H4 (cell line): ENCODE results near the gene FARP2. TPM values are rescaled to one million over a fixed set of nuclear protein-coding genes. Genes with fewer than 3 reads are reported as not detected.

Experiments used
- DNase-seq: peaks from one replicate; pipeline ENCODE4 v3.0.0-alpha.2; 2015; ENCODE audit warnings: low spot score
- total RNA-seq: library from RNA; depleted of rRNA; stranded (reverse); fragments of >200 nt; shearing (Covaris generic); gene quantifications from 2 replicates; pipeline ENCODE4 v1.2.3, GENCODE V29; 2014; rRNA removed

The FARP2 gene
- total RNA-seq, 1 experiment from 2014 or later = 29.4 TPM

DNA sequence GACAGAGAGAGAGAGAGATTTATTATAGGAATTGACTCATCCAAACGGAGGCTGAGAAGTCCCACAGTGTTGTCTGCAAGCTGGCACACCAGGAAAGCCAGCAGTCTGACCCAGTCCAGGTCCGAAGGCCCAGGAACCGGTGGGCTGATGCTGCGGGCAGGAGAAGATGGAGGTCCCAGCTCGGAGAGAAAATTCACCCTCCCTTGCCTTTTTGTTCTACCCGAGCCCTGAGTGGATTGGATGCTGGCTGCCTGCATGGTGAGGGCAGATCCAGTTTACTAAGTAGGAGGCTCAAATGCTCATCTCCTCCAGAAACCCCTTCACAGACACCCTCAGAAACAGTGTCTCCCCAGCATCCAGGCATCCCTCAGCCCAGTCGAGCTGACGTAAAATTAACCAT lies 174.5 kb downstream of the FARP2 start:
- no peak for DNase-seq

DNA sequence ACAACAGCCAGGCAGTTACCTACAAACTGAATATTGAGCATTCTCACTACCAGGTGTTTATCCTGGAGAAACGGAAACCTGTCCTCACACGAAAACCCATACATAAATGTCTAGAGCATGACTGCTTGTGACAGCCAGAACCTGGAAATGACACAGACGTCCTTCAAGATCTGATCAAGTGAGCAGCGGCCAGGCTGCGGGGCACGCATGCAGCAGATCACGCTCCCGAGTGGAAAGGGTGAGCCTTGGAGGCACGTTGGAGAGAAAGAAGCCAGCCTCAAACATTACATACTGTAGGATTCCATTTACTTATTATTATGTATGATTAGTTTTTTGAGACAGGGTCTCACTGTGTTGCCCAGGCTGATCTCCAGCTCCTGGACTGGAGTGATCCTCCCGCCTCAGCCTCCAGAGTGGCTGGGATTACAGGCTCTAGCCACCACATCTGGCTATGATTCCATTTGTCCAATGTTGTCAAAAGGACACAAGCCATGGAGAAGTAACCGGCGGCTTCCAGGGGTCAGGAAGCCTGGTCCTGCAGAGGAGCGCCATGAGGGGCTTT lies 175.2 kb downstream of the FARP2 start:
- DNase-seq = no peak

DNA sequence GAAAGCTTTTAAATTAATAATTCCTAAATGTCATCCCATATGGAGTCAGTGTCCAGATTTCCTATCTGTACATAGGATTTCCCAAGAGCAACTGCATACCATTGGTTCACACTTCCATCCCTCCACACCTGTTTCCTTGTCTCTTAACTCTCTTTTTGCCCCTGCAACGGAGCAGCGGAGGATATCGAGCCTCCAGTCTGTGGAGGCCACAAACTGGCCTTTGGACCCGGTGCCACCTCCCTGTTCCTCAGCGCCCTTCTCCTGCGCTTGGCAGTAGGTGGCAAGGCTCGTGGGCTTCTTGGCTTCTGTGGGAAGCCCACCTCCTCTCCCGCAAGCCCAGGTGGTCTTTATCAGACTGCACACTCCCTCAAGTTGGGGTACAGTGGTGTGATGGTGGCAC lies 176.1 kb downstream of the FARP2 start:
- DNase-seq = no peak

DNA sequence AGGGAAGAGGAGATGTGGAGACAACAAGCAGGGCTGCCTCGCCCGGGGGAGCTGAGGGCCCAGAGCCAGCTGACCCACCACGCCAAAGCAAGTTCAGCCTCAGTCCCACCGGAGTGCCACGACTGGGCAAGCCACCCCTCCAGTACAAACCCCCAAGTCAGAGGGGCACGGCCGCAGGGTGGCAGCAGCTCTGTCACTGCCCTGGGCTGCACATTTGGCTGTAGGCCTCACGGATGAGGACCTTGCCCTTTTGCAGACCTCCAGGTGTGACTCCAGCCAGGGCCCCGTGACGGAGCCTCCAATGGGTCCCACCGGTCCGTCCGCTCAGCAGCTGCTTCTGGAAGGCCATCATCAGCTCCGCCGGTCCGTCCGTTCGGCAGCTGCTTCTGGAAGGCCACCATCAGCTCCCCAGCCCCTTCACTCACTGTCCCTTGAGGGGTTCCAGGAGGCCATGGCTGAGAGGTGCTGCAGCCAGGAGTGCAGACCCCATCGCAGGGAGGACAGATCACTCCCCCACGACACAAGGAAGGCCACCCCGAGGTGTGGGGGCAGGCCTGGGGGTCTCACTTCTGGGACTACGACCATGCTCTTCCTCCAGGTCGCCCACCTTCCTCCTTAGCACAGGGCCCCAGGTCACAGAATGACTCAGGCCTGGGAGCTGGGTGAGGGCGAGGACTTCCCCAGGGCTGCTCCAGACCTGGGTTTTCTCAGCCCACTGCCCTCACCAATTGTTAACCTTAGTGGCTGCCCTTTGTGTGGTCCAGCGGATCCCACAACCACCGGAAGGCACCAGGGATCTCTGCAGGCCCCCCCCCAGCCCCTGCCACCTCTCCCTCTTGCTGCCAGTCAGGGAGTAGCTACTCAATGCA lies 176.9 kb downstream of the FARP2 start:
- no peak for DNase-seq

DNA sequence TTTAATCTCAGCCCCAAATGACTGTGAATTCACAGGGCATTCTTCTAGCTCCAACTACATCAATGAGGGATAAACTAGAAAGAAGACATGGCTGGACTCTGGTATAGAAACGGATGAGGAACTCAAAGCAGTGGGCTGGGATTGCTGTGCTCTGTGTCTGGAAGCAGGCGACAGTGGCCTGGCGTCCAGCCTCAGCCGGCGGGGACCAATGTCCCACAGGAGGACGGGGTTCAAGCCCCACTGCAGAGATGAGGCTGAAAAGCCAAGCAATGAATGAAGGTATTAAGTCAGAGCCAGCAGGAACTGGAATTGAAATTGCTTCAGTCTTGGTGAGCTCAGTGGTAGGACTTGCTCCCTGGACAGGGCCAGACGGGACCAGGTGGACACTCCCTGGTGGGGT lies 178.2 kb downstream of the FARP2 start:
- no peak for DNase-seq

DNA sequence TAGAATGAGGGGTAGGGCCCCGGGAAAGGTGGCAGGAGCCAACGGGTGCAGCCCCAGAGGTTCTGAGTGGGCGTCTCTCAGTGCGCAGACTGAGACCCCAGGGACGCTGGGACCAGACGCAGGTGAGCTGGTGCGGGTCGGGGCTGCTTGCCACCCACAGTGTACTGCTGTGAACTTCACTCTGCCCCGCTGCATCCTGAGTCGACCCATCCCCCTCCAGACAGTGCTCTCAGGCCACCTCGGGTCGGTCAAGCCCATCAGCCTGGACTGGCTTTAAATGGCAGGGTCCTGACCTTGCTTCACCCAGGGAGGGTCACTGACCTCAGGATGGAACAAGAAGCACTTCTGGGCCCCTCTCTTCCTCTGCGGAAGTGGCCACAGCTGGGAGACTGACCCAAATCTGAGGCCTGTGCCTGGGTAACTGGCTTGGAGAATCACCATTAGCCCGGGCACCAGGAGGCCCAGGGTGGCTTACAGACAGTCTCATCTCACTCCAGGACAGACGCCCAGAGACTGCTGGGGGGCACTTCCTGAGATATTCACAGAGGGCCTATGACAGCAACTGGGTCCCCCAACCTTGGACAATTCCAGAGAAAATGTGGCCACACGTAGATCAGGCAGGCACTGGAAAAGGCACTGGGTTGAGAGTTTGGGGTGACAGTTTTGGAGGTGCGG lies 178.8 kb downstream of the FARP2 start:
- no peak for DNase-seq

DNA sequence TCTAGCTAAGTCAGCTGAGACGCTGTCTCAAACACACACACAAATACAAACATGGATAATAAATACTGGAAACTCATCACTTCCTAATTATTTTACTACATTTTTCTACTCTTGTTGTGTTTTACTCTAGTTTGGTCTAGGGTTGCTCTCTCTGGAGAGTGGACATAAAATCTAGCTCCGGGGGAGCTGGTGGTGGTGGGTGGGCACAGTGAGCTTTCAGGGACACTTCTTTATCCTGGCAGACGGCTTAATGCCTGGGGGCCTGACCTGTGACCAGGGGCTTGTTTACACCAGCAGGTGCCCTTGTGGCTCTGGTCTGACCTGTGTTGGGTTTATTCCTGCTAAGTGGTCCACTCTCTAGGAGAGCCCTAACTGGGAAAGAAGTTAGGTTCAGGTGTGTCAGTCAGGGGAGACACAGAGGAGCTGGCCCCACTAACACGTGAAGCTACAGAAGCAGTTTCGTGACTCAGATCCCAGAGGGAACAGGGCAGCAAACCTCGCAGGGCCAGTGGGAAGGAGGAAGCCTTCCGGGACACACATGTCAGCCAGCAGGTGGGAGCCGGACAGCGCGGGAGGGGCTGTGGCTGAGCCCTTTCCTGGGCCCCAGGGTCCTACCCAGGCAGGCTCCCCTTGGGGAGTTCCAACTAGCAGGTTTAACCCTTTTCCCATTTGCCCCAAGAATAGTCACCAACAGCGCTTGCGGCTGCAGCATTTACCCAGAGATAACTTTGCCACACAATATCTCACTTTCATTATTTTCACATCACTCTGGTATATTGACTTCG lies 180.0 kb downstream of the FARP2 start:
- no peak for DNase-seq

DNA sequence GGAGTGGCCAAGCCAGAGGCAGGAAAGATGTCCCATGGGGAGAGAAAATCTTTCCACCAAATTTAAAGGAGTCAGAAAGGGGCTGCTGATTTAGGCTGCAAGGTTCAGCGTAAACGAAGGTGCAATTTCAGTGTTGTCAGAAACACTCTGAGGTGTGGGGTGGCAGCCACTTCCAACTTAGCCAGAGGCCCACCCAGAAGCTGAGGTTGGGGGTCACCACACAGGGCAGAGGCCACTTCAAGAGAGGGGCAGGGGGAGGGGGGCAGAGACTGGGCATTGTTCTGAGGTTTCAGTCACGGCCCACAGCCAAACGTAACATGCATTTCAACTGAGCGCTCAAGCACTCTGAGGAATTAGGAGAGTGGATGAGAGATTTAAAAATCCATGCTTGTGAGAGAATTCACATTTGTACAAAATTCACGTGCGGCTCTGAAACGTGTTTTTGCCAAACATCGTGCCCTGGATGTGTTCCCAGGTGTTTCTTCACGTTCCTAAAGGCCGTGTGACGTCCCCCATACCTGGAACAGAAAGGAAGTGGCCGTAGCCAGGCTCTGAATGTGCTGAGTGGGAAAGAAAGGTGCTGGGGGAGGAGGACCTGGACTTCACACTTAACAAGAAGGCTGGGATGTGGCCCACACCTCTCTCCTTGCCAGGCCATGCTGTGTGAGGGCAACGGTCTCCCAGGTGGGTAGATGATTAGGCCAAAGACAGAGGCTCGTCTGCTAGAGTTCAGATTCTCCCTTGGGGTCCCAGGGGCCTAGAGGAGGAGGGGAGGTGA lies 182.9 kb downstream of the FARP2 start:
- no peak for DNase-seq

DNA sequence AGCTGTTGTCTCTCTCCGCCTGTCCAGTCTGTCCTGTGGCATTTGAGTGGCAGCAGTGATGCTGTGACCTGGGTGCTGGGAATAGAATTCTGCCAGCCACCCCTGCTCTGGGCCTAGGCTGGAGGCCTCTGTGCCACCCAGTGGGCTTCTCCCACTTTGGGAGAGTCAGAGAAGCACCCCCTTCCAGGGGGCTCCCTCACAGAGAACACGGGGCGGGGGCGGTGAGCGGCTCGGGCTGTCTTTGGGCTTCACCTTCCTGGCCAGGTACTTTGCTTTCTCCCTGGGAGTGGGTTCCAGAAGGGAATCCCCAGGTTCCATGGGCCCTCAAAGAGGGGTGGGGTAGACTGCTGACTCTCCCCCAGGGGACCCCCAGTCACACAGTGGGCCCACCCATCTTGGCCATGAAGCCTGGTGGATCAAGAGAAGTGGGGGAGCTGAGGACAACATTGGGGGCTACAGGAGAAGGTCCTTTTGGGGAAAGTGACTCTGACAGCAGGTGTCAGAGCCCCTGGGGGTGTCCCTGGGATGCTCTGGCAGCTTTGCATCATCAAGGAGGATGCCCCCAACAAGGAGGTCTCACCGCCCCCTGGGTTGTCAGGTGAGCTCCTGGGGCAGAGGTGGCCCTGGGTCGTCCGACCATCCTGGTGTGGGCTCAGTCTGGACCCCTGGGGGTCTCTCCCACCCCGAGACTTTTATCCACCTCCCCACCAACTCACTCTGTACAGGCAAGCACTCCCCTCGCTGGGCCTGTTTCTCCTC lies 183.7 kb downstream of the FARP2 start:
- DNase-seq = no peak

DNA sequence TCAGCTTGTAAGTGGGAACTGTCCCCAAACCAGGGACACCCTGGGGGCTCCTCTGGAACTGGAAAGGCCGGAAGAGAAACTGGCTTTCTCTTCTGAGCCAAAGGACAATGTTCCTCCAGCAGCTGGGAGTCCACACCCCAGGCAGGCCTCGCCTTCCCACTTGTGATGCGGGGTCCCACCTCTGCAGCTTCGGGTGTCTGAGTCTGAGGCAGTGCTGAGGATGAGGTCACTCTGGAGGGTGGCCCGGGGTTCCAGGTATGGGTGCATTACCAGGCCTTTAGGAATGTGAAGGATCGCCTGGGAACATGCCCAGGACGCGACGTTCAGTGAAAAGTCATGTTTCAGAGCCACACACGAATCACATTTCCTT lies 184.3 kb downstream of the FARP2 start:
- no peak for DNase-seq

DNA sequence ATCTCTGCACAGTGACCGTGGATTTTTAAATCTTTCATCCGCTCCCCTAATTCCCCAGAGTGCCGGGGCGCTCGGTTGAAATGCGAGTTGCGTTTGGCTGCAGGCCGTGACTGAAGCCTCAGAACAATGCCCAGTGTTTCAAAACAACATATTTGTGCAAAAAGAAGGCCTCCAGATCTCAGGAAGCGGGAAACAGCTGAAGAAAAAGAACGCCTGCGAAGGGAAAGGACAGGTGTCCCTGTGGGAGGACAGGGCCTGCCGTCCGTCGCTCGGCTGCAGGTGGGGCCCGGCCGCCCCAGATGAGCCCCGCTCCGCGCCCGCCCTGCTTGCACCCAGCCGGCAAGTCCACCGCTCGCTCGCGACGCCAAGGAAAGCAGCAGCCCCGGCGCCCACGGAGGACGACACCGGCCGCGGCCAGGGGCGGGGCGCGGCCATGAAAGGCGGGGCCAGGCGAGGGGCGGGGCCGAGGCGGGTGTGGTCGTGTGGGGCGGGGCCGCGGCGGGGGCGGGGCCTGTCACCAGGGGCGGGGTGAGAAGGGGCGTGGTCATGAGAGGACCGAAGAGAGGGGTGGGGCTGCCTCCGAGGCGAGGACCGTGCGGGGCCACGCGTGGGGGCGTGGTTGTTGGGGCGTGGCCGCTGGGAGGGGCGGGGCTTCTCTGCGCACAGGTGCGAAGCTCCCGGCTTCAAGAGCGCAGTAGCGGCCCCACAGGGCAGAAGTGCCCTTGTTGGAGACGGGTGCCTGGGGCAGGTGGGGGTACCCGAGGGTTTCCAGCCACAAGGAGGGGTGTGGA lies 184.9 kb downstream of the FARP2 start:
- DNase-seq = no peak

DNA sequence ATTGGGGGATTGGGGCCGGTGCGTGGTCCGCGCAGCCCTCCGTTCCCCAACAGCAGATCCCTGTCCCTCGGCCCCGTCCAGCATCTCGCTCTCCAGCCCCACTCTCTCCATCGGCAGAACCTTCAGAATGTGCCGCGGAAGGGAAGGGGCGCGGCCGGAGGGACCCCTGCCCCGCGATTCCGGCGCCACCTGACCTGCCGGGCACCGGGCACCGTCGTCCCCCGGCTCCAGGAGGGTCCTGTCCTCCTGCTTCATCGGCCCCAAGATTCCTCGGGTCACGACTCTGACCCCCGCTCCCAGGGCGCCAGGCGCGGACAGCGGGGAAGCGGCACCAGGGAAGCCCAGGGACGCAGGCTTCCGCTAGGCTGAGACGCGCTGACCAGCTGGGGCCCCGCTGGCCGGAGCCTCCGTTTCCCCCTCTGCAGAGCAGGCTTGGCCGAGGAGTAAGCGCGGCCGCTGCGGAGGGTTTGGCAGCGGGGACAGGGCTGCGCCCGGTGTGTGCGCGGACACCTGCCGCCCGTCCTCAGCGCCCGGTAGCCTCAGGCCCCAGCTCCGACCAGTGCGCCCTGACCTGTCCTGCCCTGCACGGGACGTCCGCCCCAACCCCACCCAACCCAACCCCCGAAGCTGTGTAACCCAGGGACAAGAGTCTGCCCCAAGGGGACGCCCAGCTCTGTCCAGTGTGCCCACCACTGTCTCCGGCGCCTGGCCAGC lies 185.6 kb downstream of the FARP2 start:
- DNase-seq = no peak

DNA sequence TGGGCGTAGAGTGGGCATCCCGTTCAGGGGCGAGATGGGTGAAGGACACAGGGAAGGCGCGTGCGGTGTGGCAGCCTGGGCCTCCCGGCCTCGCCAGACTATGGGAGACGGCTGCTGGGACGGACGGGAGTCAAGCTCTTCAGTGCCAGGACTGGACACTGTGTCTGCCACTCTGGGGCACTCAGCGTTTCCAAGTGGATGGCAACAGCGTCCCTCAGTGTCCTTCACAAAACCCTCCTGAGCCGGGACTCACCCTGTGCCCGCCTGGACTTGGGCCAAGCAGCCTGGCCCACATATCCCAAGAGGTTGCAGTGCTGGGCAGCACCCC lies 186.2 kb downstream of the FARP2 start:
- DNase-seq = no peak

Other genes with a start within 250 kb of the FARP2 start
- gene PASK, start 206.8 kb upstream of the FARP2 start, total RNA-seq = 3.3 and 15.5 TPM in 2 replicates
- 60.3 and 103 TPM in 2 replicates for gene PPP1R7, start 205.8 kb upstream of the FARP2 start, total RNA-seq
- gene ANO7, start 167.6 kb upstream of the FARP2 start, total RNA-seq = 0.43 and 0.91 TPM in 2 replicates
- gene HDLBP, start 40.6 kb upstream of the FARP2 start, total RNA-seq = 324 and 350 TPM in 2 replicates
- gene SEPTIN2, start 40.4 kb upstream of the FARP2 start, total RNA-seq = 250 and 279 TPM in 2 replicates
- 117 and 153 TPM in 2 replicates for gene STK25, start 152.3 kb downstream of the FARP2 start, total RNA-seq
- gene BOK, start 202.5 kb downstream of the FARP2 start, total RNA-seq = 1.2 and 2.3 TPM in 2 replicates